ENCODE results near the gene PGGHG.

GRCh38 chr11:255176-255575, 33.8 kb upstream of the PGGHG start:
- no peak for TF ChIP-seq CTCF (IDR thresholded peaks at IDR 0.05)
- TF ChIP-seq POLR2AphosphoS5 (IDR thresholded peaks at IDR 0.05; ENCODE audit: insufficient read depth in 1 of 2, low read depth in 1 of 2) = no peak
